NK-92 treated with Interleukin-12 subunit alpha and Interleukin-12 subunit beta, amount 100 ng/mL, for 24 hours (cell line): Measurements from ENCODE around the gene SEMA3G.

ENCODE experiments used
- DNase-seq: peaks from one replicate; lab custom pipeline; 2025; lab: John Stamatoyannopoulos, UW

SEMA3G gene

DNA sequence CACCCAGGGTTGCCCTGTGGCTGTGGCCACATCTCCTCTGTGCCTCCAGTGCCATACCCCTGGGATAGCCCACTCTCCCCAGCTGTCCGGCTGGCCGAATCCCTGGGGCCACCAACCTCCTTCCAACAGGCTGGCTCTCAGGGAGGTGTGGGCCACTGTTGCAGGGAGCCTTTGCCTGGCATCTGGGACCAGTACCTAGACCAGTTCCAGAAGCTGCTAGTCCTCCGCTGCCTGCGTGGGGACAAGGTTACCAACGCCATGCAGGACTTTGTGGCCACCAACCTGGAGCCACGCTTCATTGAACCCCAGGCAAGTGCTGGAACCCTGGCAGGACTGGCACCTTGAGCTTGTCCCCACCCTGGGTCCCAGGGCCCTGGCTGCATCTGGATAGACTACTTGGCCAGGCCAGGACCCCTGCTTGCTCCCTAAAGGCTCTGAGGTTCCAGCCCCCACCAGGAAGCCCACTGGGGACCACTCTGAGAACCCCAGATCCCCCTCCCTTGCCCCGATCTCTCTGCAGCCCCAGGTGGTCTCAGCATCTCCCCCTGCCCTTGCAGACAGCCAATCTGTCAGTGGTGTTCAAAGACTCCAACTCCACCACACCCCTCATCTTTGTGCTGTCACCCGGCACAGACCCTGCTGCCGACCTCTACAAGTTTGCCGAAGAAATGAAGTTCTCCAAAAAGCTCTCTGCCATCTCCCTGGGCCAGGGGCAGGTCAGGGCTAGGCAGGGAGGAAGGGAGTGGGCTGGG lies 50.0 kb downstream of the SEMA3G start:
- DNase-seq: no peak

DNA sequence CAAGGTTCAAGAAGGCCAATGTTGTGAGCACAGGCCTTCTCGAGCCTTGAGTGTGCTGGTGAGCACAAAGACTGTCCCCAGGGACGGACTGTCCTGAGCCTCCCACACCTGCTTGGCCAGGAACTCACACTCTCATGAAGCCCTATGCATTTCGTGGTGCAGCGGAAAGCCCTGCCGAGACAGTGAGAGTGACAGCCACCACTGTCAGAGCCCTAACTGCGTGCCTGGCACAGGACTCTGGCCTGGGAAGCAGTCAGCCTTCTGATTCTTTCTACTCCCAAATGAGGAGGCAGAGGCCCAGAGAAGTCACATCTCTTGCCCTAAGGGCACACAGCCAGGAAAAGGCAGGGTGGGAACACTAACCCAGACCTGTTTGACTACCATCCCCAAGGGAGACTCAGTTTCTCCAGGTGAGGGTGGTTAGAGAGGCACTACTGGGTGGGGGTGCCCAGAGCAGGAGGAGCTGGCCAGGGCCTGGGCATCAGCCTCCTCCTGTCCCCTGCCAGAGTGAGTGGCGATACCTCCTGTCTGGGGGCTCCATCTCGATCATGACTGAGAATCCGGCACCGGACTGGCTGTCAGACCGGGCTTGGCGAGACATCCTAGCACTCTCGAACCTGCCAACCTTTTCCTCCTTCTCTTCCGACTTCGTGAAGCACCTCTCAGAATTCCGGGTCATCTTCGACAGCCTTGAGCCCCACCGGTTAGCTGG lies 50.8 kb downstream of the SEMA3G start:
- DNase-seq: no peak

DNA sequence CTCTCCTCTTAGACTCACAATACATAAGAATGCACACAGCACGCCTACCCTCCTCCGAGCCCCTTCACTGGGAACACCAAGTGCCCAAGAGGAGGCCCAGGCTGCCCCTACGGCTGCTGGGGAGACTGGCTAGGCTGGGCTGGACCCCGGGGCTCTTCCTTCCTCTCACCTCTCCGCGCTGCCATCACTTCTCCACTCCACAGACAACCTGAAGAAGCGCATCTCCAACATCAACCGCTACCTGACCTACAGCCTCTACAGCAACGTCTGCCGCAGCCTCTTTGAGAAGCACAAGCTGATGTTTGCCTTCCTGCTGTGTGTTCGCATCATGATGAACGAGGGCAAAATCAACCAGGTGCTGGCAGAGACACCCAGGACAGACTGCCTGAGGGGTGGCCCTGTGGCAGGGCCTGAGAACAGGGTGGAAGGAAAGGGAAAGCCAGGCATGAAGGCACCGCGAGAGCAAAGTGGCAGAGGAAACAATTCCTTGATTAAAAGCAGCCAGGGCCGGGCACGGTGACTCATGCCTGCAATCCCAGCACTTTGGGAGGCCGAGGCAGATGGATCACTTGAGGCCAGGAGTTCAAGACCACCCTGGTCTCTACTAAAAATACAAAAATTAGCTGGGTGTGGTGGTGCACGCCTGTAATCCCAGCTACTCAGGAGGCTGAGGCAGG lies 51.6 kb downstream of the SEMA3G start:
- no peak for DNase-seq

DNA sequence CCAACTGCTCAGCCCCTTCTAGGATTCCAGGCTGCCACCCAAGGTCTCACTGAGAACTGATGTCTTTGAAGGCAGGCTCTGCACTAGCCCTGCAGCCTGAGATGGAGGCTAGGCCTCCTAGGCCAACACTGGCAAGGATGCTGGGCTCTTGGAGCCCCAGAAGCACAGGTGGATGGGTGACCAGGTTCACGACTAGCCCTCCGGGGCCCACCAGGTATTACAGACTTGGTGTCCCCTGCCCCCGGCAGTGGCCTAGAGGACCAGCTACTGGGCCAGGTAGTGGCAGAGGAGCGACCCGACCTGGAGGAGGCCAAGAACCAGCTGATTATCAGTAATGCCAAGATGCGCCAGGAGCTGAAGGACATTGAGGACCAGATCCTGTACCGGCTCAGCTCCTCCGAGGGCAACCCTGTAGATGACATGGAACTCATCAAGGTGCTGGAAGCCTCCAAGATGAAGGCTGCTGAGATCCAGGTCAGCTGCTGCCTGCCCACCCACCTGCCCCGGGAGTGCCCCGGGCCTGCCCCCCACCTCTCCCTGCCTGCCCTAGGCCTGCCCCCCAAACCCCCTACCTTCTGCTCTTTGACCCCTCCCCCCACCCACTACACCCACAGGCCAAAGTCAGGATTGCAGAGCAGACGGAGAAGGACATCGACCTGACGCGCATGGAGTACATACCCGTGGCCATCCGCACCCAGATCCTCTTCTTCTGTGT lies 52.5 kb downstream of the SEMA3G start:
- no peak for DNase-seq

DNA sequence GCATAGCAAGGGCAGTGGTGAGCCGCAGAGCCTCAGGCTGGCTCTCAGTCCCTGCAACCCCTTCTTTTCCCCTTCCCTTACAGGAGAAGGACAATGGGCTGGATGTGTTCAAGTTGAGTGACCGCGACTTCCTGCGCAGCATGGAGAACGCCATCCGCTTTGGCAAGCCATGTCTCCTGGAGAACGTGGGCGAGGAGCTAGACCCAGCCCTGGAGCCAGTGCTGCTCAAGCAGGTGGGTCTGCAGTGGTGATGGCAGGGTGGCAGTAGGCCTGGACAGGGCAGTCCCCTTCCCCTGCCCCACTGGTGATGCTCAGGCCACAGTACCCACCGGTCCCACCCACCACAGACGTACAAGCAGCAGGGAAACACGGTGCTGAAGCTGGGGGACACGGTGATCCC lies 53.8 kb downstream of the SEMA3G start:
- DNase-seq: no peak

DNA sequence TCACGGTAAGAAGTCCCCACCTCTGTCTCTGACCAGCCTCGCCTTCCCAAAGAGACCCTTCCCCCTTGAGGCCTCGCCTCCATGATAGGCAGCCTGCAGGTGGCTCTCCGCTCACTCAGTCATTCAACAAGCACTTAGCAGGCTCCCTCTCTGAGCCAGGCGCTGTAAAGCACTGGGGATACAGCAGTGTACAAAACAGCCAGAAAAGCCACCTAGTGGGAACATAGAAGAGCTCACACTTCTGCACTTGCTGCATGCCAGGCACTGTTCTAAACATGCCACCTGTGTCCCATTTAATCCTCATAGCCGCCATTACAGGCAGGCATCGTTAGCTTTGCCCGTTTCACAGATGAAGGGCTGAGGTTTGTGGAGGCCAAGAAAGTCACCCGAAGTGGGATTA lies 56.0 kb downstream of the SEMA3G start:
- no peak for DNase-seq

DNA sequence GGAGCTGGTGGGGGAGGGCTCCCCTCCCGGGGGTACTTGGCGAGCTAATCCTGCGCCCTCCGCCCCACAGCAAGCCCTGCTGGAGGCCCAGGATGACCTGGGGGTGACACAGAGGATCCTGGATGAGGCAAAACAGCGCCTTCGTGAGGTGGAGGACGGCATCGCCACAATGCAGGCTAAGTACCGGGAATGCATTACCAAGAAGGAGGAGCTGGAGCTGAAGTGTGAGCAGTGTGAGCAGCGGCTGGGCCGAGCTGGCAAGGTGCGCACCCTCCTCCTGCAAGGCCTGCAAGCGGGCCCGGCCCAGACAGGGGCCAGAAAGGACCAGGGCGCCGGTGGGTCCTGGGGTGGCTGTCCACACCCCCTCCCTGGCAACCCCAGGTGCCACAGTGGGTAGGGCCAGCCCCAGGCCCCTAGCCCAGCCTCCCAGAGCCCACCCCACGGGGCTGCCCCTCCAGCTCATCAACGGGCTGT lies 56.5 kb downstream of the SEMA3G start:
- no peak for DNase-seq

DNA sequence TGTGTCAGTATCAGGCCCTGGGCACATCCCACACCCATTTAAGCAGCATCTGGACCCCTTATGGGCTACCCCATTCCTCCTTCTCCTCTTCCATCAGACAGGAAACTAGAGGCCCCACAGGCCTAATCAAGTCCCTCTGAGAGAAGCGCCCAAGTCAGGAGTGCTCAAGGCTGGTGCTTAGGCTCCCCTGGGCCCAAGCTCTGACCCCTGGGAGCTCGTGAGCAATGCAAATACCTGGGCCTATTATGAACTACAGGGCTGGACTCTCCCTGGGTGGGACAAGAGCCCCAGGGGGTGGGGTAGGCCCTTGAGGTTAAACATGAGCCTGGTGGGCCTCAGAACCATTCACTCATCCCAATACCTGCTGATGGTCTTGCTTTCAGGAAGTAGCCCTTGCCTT lies 57.4 kb downstream of the SEMA3G start:
- no peak for DNase-seq

DNA sequence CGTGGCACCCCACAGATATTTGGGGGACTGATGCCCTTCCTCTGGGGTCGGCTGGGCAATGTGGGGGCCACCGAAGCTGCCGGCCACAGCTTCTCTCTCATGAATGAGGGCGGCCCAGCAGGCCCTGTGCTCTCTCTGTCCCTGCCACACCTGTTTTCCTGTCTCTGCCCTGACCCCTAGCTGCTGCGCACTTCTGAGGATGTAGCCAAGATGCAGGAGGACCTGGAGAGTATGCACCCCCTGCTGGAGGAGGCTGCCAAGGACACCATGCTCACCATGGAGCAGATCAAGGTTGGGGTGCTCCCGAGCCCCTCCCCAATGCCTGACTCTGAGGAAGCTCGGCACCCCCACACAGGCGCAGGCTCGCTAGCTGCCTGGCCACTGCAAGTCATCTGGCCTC lies 59.7 kb downstream of the SEMA3G start:
- DNase-seq: no peak

DNA sequence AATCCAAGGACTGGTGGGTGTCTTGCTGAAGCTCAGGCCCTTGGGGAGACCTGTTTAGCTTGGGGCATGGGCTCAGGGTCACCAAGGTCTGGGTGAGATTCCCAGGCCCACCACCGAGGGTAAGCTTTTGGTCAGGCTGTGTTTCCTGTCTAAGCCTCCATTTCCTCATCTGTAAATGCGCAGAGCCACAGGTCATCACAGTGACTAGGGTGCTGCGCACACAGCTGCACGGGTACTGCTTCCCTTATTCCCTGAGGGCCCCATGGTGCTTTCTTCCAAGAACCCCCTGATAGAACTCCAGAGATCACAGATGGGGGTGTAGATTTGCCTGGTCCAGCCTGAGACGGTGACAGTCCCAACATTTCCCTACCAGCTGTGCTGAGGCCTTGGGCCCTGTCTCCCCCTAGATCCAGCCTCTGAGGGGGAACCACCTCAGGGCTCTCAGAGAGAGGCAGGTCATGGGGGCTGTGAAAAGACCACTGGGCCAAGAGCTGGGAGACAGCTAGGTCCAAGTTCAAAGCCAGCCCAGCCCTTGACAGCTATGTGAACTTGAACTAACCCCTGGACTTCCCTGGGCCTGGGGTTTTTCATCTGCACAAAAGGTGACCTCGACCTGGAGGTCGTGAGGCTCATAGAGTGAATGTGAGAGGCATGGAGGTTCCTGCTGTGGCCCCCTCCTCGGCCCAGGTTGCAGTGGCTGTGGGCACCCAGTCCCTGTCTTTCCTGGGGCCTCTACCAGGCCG lies 60.7 kb downstream of the SEMA3G start:
- no peak for DNase-seq

DNA sequence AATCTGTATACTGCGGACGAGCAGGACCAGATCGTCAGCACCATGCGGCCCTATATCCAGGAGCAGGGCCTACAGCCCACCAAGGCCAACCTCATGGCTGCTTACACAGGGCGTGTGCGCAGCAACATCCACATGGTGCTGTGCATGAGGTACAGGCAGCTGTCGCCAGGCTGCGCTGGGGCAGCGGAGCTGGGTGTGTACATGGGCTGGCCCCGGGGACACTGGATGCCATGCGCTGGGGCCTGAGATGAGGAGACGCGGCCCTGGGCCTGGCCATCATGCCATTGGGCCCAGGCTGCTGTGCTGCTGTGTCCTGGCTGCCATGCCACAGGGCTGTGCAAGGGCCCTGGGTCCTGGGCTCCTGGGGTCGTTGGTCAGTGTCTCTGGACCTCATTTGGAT lies 61.5 kb downstream of the SEMA3G start:
- DNase-seq: no peak
